Measurements from ENCODE around the gene RUFY3.

- TF ChIP-seq CTCF (IDR thresholded peaks at IDR 0.05) (no peak), SIN3A (IDR thresholded peaks at IDR 0.05; ENCODE audit: borderline replicate concordance, insufficient read depth, low read depth, low read length) (no peak), POLR2AphosphoS5 (IDR thresholded peaks at IDR 0.05; ENCODE audit: low read depth, low read length) (no peak)
- TF ChIP-seq, protein P1, sequence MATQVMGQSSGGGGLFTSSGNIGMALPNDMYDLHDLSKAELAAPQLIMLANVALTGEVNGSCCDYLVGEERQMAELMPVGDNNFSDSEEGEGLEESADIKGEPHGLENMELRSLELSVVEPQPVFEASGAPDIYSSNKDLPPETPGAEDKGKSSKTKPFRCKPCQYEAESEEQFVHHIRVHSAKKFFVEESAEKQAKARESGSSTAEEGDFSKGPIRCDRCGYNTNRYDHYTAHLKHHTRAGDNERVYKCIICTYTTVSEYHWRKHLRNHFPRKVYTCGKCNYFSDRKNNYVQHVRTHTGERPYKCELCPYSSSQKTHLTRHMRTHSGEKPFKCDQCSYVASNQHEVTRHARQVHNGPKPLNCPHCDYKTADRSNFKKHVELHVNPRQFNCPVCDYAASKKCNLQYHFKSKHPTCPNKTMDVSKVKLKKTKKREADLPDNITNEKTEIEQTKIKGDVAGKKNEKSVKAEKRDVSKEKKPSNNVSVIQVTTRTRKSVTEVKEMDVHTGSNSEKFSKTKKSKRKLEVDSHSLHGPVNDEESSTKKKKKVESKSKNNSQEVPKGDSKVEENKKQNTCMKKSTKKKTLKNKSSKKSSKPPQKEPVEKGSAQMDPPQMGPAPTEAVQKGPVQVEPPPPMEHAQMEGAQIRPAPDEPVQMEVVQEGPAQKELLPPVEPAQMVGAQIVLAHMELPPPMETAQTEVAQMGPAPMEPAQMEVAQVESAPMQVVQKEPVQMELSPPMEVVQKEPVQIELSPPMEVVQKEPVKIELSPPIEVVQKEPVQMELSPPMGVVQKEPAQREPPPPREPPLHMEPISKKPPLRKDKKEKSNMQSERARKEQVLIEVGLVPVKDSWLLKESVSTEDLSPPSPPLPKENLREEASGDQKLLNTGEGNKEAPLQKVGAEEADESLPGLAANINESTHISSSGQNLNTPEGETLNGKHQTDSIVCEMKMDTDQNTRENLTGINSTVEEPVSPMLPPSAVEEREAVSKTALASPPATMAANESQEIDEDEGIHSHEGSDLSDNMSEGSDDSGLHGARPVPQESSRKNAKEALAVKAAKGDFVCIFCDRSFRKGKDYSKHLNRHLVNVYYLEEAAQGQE (IDR thresholded peaks at IDR 0.05; ENCODE audit: insufficient read depth in 1 of 2, low read depth in 2 of 2, low read length in 1 of 2), result no peak
Measured at GRCh38 chr4:70678383-70678999, 43.3 kb upstream of the RUFY3 start.

All from Panc1 (cell line).